ENCODE measurements around the gene ERCC6.

Gene ERCC6

DNA sequence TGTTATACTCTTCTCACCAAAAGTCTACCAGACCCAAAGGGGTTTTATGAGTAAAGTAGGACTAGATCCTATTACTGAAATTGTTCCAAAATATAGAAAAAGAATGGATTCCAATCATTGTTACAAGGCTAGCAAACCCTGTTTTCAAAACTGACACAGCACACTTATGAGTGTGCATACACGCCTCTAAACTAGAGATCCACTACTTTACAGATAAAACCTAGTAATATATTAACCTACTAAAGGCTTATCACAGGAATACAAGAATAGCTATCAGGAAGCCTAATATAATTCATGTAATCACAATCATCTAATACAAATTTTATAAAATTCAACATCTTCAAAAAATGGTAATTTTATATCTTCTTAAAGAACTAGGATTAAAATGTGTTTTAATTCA lies 52.2 kb downstream of the ERCC6 start:
- Histone ChIP-seq H3K9me3 (ENCODE audit: insufficient read depth, low read length) (no peaks in the 10 kb centered on the region), H3K27ac (ENCODE audit: low read depth, low read length) (no peak overlapping the region), H2AFZ (ENCODE audit: low read depth, low read length, severe bottlenecking) (no peak overlapping the region), H3F3A (ENCODE audit: insufficient read depth) (no peaks in the 10 kb centered on the region), H3K4me3 (ENCODE audit: insufficient read depth, low read length, poor library complexity, severe bottlenecking) (no peak overlapping the region), H4K20me1 (ENCODE audit: low read depth, low read length) (no peaks in the 10 kb centered on the region), H3K9ac (ENCODE audit: low read length) (no peak overlapping the region), H3K79me2 (ENCODE audit: insufficient read depth, low read length) (no peaks in the 10 kb centered on the region), H3K36me3 (ENCODE audit: low read length) (no peaks in the 10 kb centered on the region), H3K4me2 (ENCODE audit: low read depth, low read length, poor library complexity, severe bottlenecking) (no peak overlapping the region), H3K27me3 (ENCODE audit: low read length) (no peaks in the 10 kb centered on the region), H3K9me2 (replicated peaks; ENCODE audit: insufficient read depth, low read length) (no peaks in the 10 kb centered on the region)
- no peak for TF ChIP-seq EZH2phosphoT487 (conservative IDR thresholded peaks at IDR 0.05; ENCODE audit: low read length)
- TF ChIP-seq, protein P1, sequence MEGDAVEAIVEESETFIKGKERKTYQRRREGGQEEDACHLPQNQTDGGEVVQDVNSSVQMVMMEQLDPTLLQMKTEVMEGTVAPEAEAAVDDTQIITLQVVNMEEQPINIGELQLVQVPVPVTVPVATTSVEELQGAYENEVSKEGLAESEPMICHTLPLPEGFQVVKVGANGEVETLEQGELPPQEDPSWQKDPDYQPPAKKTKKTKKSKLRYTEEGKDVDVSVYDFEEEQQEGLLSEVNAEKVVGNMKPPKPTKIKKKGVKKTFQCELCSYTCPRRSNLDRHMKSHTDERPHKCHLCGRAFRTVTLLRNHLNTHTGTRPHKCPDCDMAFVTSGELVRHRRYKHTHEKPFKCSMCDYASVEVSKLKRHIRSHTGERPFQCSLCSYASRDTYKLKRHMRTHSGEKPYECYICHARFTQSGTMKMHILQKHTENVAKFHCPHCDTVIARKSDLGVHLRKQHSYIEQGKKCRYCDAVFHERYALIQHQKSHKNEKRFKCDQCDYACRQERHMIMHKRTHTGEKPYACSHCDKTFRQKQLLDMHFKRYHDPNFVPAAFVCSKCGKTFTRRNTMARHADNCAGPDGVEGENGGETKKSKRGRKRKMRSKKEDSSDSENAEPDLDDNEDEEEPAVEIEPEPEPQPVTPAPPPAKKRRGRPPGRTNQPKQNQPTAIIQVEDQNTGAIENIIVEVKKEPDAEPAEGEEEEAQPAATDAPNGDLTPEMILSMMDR (IDR thresholded peaks at IDR 0.05; ENCODE audit: insufficient read depth, low read length, poor library complexity, severe bottlenecking) = no peak

DNA sequence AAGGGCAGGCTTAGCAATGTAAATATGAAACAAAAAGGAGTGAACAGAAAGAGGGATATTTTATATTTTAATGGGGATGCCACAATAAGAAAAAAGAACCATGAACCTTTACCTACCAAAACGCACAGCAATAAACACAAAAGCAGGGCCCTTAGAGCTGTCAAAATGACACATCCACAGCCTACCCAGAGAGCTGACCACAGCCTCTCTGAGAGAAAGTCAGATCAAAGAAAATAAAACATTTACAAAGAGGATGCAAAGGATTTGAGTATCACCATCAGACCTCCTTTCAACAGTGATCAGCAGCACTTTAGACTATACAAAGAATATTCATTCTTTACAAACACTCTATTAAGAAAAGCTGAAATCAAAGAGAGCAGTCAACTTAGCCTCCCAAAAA lies 52.9 kb downstream of the ERCC6 start:
- Histone ChIP-seq H3K9me3 (ENCODE audit: insufficient read depth, low read length) (no peaks in the 10 kb centered on the region), H3K79me2 (ENCODE audit: insufficient read depth, low read length) (no peaks in the 10 kb centered on the region), H3K27me3 (ENCODE audit: low read length) (no peaks in the 10 kb centered on the region), H3K9me2 (replicated peaks; ENCODE audit: insufficient read depth, low read length) (no peaks in the 10 kb centered on the region), H3F3A (ENCODE audit: insufficient read depth) (no peaks in the 10 kb centered on the region), H3K4me2 (ENCODE audit: low read depth, low read length, poor library complexity, severe bottlenecking) (no peak overlapping the region), H3K27ac (ENCODE audit: low read depth, low read length) (no peak overlapping the region), H2AFZ (ENCODE audit: low read depth, low read length, severe bottlenecking) (no peak overlapping the region), H3K4me3 (ENCODE audit: insufficient read depth, low read length, poor library complexity, severe bottlenecking) (no peak overlapping the region), H3K9ac (ENCODE audit: low read length) (no peak overlapping the region), H4K20me1 (ENCODE audit: low read depth, low read length) (no peaks in the 10 kb centered on the region), H3K36me3 (ENCODE audit: low read length) (no peaks in the 10 kb centered on the region)
- TF ChIP-seq, protein P1 (IDR thresholded peaks at IDR 0.05; ENCODE audit: insufficient read depth, low read length, poor library complexity, severe bottlenecking) = no peak
- TF ChIP-seq EZH2phosphoT487 (conservative IDR thresholded peaks at IDR 0.05; ENCODE audit: low read length) = no peak

DNA sequence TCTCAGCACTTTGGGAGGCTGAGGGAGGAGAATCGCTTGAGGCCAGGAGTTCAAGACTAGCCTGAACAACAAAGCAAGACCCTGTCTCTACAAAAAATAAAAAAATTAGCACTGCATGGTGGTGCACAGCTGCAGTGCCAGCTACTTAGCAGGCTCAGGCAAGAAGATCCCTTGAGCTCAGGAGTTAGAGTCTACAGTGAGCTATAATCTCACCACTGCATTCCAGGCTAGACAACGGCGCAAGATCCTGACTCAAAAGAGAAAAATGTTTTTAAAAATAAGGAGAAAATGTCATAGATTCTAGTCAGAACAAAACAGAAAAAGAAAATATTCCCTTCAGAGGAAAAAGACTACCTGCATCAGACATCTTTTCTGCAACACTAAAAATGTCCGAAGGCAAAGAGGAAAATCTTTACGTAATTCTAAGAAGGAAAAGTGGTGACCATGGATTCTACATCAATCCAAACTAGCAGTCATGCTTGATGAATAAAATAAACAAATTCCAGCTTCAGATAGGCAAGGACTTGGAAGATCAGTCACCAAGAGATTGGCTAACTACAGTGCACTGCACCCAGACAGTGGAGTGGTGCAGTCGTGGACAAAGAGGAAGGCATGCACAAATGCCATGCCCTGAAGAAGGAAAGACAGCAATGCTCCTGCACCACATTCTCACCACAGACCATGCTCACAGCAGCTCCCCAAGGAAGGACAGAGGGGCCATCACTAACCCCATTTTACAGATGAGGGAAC lies 54.3 kb downstream of the ERCC6 start:
- Histone ChIP-seq H3K36me3 (ENCODE audit: low read length) (no peaks in the 10 kb centered on the region), H3K9ac (ENCODE audit: low read length) (no peak overlapping the region), H3K27me3 (ENCODE audit: low read length) (no peaks in the 10 kb centered on the region), H2AFZ (ENCODE audit: low read depth, low read length, severe bottlenecking) (no peak overlapping the region), H3F3A (ENCODE audit: insufficient read depth) (no peaks in the 10 kb centered on the region), H3K27ac (ENCODE audit: low read depth, low read length) (no peak overlapping the region), H3K9me3 (ENCODE audit: insufficient read depth, low read length) (no peaks in the 10 kb centered on the region), H3K79me2 (ENCODE audit: insufficient read depth, low read length) (no peaks in the 10 kb centered on the region), H4K20me1 (ENCODE audit: low read depth, low read length) (no peaks in the 10 kb centered on the region), H3K4me3 (ENCODE audit: insufficient read depth, low read length, poor library complexity, severe bottlenecking) (no peak overlapping the region), H3K4me2 (ENCODE audit: low read depth, low read length, poor library complexity, severe bottlenecking) (no peak overlapping the region), H3K9me2 (replicated peaks; ENCODE audit: insufficient read depth, low read length) (no peaks in the 10 kb centered on the region)
- TF ChIP-seq, protein P1 (IDR thresholded peaks at IDR 0.05; ENCODE audit: insufficient read depth, low read length, poor library complexity, severe bottlenecking) = no peak
- no peak for TF ChIP-seq EZH2phosphoT487 (conservative IDR thresholded peaks at IDR 0.05; ENCODE audit: low read length)
